Suppressor macrophage (primary cell): ENCODE data around the gene OCEL1.

Experiments used
- DNase-seq, 4 experiments: peaks; one replicate each; pipeline ENCODE4 v3.0.0-alpha.2; 2020 to 2022

The OCEL1 gene

DNA sequence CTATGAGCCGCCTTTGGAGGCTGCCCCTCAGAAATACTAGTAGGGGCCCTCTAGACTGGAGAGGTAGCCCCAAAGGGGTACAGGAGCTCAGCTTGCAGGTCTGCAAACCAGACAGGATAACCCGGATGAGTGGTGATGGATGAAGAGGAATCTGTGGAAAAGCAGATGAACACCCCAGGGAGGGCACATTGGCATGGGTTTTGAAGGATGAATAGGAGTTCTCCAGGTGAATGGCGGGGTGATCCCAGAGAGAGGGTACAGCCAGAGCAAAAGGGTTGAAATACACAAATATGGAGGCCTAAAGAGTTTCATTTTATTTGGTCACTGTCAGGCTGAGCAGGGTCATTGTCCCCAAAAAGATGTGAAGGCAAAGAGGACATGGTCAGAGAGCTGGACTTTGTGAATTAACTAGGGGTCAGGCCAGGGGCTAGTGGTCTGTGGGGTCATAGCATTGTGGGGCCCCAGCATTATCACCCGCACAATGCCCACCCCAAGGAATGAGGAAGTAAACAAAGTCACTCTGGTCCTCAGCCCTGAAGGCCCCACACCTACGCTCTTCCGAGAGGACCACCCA, 14.9 kb downstream of the OCEL1 start:
- no peak for DNase-seq

- DNase-seq = no peak
Measured at GRCh38 chr19:17242431-17243208, 16.6 kb downstream of the OCEL1 start.

- DNase-seq = no peak
Measured at GRCh38 chr19:17243211-17243829, 17.3 kb downstream of the OCEL1 start.

DNA sequence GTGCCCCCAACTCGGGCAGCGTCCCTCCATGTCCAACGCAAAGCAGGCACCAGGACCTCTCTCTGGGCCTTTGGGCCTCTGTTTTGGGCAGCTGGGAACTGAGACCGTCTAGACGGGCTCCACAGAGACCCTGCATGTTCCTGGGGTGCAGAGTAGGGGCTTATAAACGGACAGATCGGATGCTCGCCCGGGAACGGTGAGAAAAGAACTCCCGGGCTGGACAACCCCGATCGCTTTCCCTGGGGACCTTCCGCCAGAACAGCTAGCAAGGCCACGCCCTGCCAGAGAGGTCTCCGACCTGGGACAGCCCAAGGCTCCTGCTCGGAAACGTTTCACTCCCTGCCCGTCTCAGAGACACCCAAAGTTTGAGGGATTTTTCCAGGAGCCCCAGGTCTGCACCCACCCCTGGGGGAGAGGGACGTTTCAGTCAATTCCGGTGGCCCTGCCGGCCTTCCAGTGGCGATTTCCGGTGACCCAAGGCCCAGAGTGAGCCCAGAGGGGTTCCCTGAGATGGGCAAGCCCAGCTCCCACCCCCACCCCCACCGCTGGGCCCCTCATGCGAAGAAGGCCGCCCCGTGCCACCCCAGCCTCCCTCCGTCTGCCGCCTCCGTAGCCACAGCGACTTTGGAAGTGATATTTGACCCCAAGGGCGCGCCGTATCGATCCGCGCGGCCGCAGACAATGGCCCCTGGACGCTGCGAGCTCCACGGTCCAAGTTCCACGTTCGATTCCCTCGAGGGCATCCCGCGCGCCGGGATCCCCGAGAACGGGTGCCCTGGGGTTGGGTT, 18.0 kb downstream of the OCEL1 start:
- no peak for DNase-seq

DNA sequence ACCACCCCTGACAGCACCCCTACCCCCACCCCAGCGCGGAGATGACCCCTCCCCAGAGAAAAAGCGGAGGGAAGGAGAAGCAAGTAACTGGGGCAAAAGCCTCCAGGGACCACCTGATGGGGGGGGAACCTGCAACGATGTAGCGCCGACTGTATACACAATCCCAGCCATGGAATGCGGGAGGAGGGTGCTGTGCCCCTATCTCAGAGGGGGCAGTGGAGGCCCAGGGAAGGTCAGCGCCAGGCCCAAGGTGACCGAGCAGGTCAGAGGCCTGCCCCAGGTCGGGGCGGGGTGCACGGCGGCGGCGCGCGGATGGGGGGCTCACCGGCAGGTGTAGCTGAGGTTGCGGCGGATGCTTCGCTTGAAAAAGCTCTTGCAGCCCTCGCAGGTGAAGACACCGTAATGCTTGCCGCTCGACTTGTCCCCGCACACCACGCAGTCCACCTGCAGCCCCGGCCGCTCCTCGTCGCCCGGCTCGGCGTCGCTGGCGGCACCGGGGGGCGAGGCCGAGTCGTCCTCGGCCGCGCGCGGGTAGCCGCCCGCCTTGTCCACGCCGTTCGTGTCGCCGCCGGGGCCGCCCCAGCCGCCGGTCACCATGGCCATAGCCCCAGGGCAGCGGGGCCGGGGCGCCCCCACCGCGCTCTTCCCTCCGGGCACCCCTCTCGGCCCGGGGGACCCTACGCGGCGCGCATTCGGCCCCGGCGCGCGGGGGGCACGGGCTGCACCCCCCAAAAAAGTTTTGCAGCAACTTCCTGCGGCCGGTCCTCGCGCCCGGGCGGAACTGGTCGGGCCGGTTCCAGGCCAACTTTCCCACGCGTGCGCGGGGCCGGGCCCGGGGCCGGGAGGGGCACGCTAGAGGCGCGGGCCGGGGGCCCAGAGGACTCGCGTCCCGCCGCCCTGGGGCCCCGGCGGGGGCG, 18.9 kb downstream of the OCEL1 start:
- DNase-seq = peak in 3 of 4 experiments; percentile 35 to 74 (median 62)

DNA sequence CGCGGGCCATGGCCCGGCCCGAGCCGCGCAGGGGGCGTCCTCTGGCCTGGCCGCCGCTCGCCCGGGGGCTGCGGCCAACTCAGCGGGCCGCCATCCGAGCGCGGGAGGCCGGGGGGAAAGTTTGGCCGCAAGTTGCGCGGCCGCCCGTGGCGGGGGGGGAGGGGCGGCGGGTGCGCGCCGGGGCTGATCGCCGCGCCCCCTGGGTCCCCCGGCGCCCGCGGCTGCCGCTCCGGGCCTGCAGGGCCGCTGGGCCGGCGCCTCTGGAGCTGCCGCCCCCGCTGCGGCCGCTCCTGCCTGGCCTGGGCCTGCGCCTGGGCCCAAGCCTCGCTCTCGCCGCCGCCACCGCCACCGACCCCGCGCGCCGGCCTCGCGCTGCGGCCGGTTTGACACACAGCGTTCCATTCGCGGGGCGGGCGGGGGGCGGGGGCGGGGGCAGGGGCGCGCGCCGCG, 19.5 kb downstream of the OCEL1 start, which contains the start of gene NR2F6:
Gene NR2F6, minus strand, starts transcription at position 385 of the 450 bp plus-strand sequence. CDS start 699 bp downstream, outside the sequence.
- no peak for DNase-seq

DNA sequence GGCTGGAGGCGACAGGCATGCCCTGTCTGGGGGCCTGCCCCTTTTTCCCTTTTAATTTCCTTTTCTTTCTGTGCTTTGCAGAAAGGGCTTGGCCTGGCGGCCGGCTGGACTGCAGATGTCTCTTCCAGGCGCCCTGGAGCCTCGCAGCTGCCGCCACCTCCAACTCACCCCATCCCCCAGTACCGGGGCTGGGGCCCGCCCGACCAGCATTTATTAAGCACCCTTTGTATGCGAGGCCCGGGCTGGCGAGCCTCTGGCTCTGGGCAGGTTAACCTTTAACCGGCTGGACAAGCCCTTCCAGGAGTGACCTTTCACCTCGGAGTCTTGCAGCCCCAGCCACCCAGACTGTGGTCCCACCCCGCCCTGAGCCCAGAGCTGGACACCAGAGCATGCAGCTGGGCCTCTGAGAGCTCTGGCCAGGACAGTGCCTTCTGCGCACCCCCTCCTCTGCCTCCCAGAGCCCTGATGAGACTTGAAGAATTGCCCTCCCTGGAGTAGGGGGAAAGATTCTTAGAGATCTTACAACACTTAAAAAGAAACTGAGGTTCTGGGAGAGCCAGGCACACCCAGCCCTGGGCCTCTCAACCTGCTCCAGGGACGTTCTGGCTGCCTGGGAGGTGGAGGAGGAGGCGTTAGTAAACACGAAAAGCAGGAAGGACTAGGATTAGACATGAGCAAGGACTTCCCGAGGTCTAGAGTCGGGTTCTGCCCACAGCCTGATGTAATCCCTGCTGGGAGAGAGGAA, 20.8 kb downstream of the OCEL1 start:
- DNase-seq = peak; percentile 51 to 77 (median 70)

DNA sequence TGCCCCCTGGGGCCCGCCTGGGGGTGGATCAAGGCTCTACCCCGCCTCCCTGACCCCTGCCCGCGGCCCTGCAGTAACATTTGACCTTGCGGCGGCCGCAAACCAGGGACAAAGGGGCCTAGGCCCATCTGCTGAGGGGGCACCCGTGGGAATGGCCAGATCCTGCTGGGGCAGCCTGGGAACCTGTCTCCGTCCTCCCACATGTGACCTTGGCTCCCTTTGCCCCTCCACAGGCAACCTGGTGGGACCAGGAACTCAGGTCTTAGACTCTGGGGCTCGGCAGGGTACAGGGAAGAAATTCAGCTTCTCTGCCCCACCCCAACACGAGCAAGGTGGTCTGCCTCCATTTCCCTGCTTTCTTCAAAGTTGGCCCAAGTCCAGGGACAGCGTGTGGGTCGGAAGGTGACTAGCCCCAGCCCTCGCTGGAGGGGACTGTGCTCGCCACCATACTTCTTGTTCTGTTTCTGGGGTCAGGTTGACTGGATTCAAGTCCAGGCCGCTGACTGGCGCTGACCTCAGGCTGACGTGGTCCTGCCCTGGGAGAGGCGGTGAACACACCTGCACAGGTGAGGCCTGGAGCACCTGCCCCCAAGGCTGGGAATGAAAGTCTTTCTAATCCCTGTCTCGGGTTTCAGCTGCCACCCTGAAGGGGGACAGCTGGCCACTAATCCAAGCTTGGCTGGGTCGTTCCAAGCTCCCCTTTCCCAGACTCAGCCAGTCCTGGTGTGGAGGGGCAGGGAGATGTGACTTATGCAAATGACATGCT, 22.2 kb downstream of the OCEL1 start:
- DNase-seq = no peak

- DNase-seq = no peak
Measured at GRCh38 chr19:17249887-17250548, 24.0 kb downstream of the OCEL1 start.

DNA sequence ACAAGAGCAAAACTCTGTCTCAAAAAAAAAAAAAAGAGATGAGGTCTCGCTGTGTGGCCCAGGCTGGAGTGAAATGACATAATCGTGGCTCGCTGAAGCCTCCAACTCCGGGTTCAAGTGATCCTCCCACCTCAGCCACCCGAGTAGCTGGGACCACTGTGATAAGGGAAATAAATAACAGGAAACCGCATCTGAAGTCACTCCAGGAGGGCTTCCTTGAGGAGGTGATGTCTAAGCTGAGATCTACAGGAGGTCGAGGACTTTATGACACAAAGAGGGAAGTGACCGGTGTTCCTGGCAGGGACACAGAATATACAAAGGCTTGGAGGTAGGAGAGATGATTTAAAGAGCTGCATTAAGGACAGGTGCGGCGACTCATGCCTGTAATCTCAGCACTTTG, 28.6 kb downstream of the OCEL1 start:
- DNase-seq = no peak

GRCh38 chr19:17255150-17255621, 29.2 kb downstream of the OCEL1 start:
- DNase-seq = no peak

DNA sequence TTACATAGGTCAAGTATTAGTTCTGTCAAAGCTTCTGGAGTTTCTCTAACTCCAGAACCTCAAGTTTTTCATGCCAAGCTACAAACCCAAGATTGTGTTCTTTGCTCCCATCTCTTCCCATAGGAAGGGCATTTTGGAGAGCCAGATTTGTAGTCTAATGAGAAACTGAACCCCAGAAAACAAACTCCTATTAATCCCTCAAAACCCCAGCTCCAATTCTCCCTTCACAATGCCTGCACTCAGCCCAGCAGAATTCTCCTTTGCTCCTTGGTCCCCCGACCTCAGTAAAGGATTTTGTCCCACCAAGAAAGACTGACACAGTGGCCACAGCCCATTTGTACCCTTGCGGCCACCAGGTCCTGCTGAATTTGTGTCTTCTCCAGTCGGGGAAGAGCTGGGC, 30.1 kb downstream of the OCEL1 start:
- no peak for DNase-seq

DNA sequence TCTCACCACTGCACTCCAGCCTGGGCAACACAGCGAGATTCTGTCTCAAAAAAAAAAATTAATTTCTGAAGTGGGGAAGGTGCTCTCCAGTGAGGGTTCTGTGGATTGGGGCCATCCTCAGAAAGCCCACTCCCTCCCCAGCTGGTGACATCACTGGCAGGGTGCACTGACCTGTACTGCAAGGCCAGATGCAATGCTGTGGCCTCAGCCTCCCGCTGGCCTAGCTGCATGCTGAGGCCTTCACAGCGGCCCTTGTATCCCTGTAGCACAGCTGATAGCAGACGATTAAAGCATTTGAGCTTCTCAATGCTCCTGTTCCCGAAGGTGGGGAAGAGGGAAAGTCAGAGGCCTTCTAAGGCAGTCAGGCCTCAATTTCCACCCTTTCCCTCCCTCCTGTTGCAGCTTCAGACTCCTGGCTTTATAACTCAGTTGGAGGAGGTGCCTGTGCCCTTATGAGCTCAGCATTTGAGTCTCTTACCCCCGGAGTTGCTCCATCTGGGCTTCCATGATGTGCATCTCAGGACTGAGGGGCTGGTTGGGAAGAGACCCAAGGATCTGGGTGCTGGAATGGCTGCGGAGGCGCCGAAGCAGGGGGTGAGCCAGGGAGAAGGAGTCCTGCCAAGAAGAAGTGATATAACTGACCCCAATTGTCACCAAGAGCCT, 33.2 kb downstream of the OCEL1 start:
- no peak for DNase-seq

GRCh38 chr19:17259934-17260333, 33.9 kb downstream of the OCEL1 start:
- no peak for DNase-seq

DNA sequence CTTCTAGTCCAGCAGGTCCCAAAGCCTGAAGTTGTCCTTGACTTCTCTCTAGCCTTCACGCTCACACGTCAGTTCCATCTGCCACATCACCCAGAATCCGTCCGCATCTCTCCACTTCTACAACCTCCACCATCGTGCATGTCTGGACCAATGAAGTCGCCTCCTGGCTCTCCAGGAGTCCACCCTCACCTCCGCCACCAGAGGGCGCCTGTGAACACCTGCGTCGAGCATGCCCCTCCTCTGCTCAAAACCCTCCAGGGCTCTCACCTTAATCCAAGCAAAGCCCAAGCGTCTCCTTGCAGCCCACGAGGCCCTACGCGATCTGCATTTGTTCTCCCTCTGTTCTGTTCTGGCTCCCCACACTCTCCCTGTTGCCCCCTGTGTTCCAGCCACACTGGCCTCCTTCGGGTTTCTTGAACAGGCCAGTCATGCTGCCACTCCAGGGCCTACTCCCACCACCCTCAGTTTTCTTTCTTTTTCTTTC, 34.9 kb downstream of the OCEL1 start:
- DNase-seq = peak; percentile 82 to 93 (median 88)

- DNase-seq = no peak
Measured at GRCh38 chr19:17262557-17262956, 36.5 kb downstream of the OCEL1 start.

DNA sequence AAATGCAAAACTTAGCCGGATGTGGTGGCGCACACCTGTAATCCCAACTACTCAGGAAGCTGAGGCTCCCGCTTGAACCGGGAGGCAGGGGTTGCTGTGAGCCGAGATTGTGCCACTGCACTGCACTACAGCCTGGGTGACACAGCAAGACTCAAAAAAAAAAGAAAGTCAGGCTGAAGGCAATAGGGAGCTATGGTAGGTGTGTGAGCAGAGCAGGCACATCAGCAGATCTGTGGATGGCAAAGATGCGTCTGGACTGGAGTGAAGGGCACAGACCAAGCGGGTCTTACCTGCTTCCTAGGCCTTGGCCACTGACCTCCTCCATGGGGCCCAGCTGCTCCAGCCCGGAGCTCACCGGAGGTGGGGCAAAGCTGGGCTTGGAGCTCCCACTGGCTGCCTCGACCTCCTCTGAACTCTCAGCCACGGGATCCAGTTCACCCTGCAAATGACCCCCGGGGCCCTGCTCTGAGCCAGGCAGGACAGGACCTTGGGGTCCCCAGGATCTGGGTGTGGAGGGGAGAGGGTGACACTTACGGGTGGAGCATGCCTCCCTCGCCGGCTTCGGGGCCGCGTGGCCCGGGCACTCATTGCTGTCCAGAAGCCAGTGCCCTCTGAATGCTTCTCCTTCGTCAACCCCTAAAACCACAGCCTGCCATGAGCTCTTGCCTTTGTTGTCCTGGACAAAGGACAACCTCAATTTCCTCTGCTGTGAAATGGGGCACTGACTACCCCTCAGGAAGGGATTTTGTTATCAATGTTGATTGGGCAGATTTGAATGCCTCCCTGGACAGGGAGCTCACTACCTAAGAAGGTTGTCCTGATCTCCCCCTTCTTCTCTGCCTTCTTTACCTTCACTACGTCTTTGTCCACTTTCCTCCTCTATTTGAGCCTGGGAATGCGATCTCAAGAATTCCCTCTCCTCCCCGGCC, 38.0 kb downstream of the OCEL1 start:
- DNase-seq = no peak

DNA sequence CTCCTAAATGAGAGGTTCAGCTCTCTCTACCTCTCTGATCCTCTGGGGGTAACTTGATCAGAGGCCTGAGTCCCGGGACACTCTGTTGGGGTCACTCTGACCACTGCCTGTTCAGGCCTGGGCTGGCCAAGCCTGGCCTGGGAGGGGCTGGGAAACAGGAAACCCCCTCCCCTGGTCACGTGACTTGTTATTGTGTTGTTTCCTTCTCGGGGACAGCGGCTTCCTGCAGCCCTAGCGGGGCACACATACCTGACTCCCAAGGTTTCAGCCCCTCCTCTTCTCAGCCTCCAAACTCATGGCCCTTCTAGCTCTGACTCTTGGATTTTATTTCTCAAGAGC, 38.6 kb downstream of the OCEL1 start, which contains the start of gene USHBP1:
Gene USHBP1, minus strand, starts transcription at position 105 of the 339 bp plus-strand sequence. CDS start 446 bp downstream, outside the sequence.
- DNase-seq = no peak
